HCT116 (cell line): ENCODE results near the gene WSCD2. TPM values are rescaled to one million over a fixed set of nuclear protein-coding genes. Genes with fewer than 3 reads are reported as not detected.

ENCODE experiments used
- ATAC-seq: fragments of 200-7000 bp; cut with Tn5 transposase; 2 replicates; pipeline ENCODE4 v1.9.1; 2020; ENCODE audit warnings: mild to moderate bottlenecking, moderate library complexity
- BruUV-seq: library from RNA; stranded (reverse); fragments of 400-500 nt; replicated peaks from 2 replicates; lab custom pipeline; 2021; lab: Mats Ljungman, UMichigan
- CTCF ChIA-PET: fragments of 300-600 bp; sonication (Branson Sonifier 250); formaldehyde crosslinking; loops from one replicate; lab custom pipeline; 2021; ENCODE audit warnings: antibody characterized with exemption; lab: Charles Lee
- POLR2A ChIA-PET: fragments of 300-600, 350-600 bp; sonication (Branson Sonifier 250); formaldehyde crosslinking; loops from one replicate; lab custom pipeline; 2021; ENCODE audit warnings: antibody characterized with exemption; lab: Charles Lee
- RAD21 ChIA-PET, 2 experiments: fragments of 300-600 bp; sonication (Branson Sonifier 250); formaldehyde crosslinking; loops; one replicate each; lab custom pipeline; 2023; ENCODE audit warnings: low total read pairs in 2 of 2; ENCODE audit not compliant: uncharacterized antibody in 2 of 2, unreplicated experiment in 2 of 2, low non-redundant PET in 1 of 2; lab: Charles Lee
- DNase-seq: peaks from one replicate; pipeline ENCODE4 v3.0.0-alpha.2; 2010; ENCODE audit warnings: low read depth, low spot score
- H2AFZ ChIP-seq: fragments of 200-600 bp; shearing (Covaris generic), sonication (generic); 2 replicates; pipeline ENCODE4 v1.6.1; 2017; ENCODE audit warnings: low read depth, mixed run types, mixed read lengths, antibody characterized with exemption, low read length; ENCODE audit not compliant: poor library complexity, severe bottlenecking
- H3K27ac ChIP-seq: 2 replicates; pipeline ENCODE4 v1.5.1; 2012; ENCODE audit warnings: low read depth, low read length
- H3K27me3 ChIP-seq: fragments of 200-600 bp; sonication (generic); 2 replicates; pipeline ENCODE4 v1.6.1; 2016; ENCODE audit warnings: mixed run types, low read length, mixed read lengths; ENCODE audit not compliant: insufficient read depth
- H3K36me3 ChIP-seq, 2 experiments: fragments of 200-500 bp in 1 of 2; fragments of 200-600 bp in 1 of 2; sonication (Bioruptor generic) in 1 of 2; sonication (generic) in 1 of 2; 2 replicates each; pipeline versions ENCODE4 v1.5.1 to v1.6.1; 2014 to 2016; ENCODE audit warnings: low read length in 2 of 2, inconsistent platforms in 1 of 2, mixed read lengths in 1 of 2, mixed run types in 1 of 2; ENCODE audit not compliant: insufficient read depth in 2 of 2, control insufficient read depth in 1 of 2
- H3K4me1 ChIP-seq, 2 experiments: fragments of 200-600 bp in 1 of 2; sonication (generic) in 1 of 2; 2 replicates each; pipeline versions ENCODE4 v1.5.1 to v1.6.1; 2012 to 2017; ENCODE audit warnings: low read length in 2 of 2, inconsistent platforms in 1 of 2, mild to moderate bottlenecking in 1 of 2, mixed read lengths in 1 of 2, mixed run types in 1 of 2, moderate library complexity in 1 of 2; ENCODE audit not compliant: insufficient read depth in 2 of 2, control insufficient read depth in 1 of 2
- H3K4me2 ChIP-seq: fragments of 200-600 bp; sonication (generic); 2 replicates; pipeline ENCODE4 v1.6.1; 2017; ENCODE audit warnings: mixed run types, low read length, mixed read lengths
- H3K4me3 ChIP-seq, 2 experiments: fragments of 200-600 bp in 1 of 2; sonication (generic) in 1 of 2; replicated peaks in 1 of 2; 2 replicates each; pipeline ENCODE4 v1.5.1; 2011 to 2016; ENCODE audit warnings: low read length in 2 of 2, control low read depth in 1 of 2, low read depth in 1 of 2, mild to moderate bottlenecking in 1 of 2, mixed read lengths in 1 of 2, mixed run types in 1 of 2
- H3K79me2 ChIP-seq: fragments of 200-600 bp; sonication (generic); 2 replicates; pipeline ENCODE4 v1.6.1; 2017; ENCODE audit warnings: mild to moderate bottlenecking, mixed run types, low read length, moderate library complexity, mixed read lengths; ENCODE audit not compliant: insufficient read depth
- H3K9ac ChIP-seq: fragments of 200-600 bp; sonication (generic); 2 replicates; pipeline ENCODE4 v1.6.1; 2016; ENCODE audit warnings: low read length, mixed read lengths
- H3K9me2 ChIP-seq: fragments of 200-600 bp; sonication (generic), shearing (Covaris generic); 2 replicates; pipeline ENCODE4 v1.6.1; 2017; ENCODE audit warnings: mixed run types, mild to moderate bottlenecking, moderate library complexity; ENCODE audit not compliant: insufficient read depth
- H3K9me3 ChIP-seq, 2 experiments: fragments of 200-500 bp in 1 of 2; fragments of 200-600 bp in 1 of 2; sonication (Bioruptor generic) in 1 of 2; sonication (generic) in 1 of 2; 2 replicates each; pipeline ENCODE4 v1.6.1; 2014 to 2017; ENCODE audit warnings: low read length in 2 of 2, mixed read lengths in 2 of 2, inconsistent platforms in 1 of 2, low read depth in 1 of 2, mild to moderate bottlenecking in 1 of 2, mixed run types in 1 of 2, moderate library complexity in 1 of 2; ENCODE audit not compliant: control insufficient read depth in 1 of 2, insufficient read depth in 1 of 2
- H4K20me1 ChIP-seq: fragments of 200-600 bp; sonication (generic), shearing (Covaris generic); 2 replicates; pipeline ENCODE4 v1.6.1; 2017; ENCODE audit warnings: mixed run types, mild to moderate bottlenecking, moderate library complexity; ENCODE audit not compliant: insufficient read depth
- CBX3 ChIP-seq: IDR thresholded peaks from 2 replicates; pipeline ENCODE4 v1.6.1; 2012; ENCODE audit warnings: low read depth
- EGR1 ChIP-seq: IDR thresholded peaks from 2 replicates; pipeline ENCODE4 v1.6.1; 2012; ENCODE audit warnings: low read depth
- ELF1 ChIP-seq: IDR thresholded peaks from 2 replicates; pipeline ENCODE4 v1.6.1; 2012; ENCODE audit warnings: low read depth, borderline replicate concordance
- EZH2 ChIP-seq: fragments of 200-600 bp; sonication (generic); IDR thresholded peaks from 2 replicates; pipeline ENCODE4 v1.6.1; 2017; ENCODE audit warnings: antibody characterized with exemption, mixed run types
- EZH2phosphoT487 ChIP-seq: fragments of 200-600 bp; IDR thresholded peaks from 2 replicates; pipeline ENCODE4 v1.6.1; 2018; ENCODE audit warnings: antibody characterized with exemption, borderline replicate concordance
- FOSL1 ChIP-seq: IDR thresholded peaks from 2 replicates; pipeline ENCODE4 v1.6.1; 2012; ENCODE audit warnings: low read depth
- JUND ChIP-seq: IDR thresholded peaks from 2 replicates; pipeline ENCODE4 v1.6.1; 2012
- POLR2AphosphoS5 ChIP-seq: IDR thresholded peaks from 2 replicates; pipeline ENCODE4 v1.6.1; 2011; ENCODE audit warnings: mild to moderate bottlenecking, low read depth, low read length, moderate library complexity
- REST ChIP-seq: IDR thresholded peaks from 2 replicates; pipeline ENCODE4 v1.6.1; 2012; ENCODE audit warnings: low read depth
- SRF ChIP-seq: IDR thresholded peaks from 2 replicates; pipeline ENCODE4 v1.6.1; 2012; ENCODE audit warnings: low read depth
- TCF7L2 ChIP-seq: IDR thresholded peaks from 2 replicates; pipeline ENCODE4 v1.7.0; 2011; ENCODE audit warnings: borderline replicate concordance, inconsistent platforms; ENCODE audit not compliant: insufficient read depth, insufficient read length; ENCODE audit errors: extremely low read depth
- ZFX ChIP-seq: fragments of 450-650 bp; IDR thresholded peaks from 2 replicates; pipeline ENCODE4 v1.6.1; 2017
- intact Hi-C: fragments of 100-400 bp; cut with micrococcal nuclease; formaldehyde crosslinking; loops from 2 replicates; pipeline ENCODE4 v1.10.0; 2022
- total RNA-seq: library from RNA; stranded (reverse); gene quantifications from one replicate; pipeline ENCODE4 v1.2.1, GENCODE V29; 2021; ENCODE audit not compliant: unreplicated experiment

WSCD2 gene
- total RNA-seq, 1 experiment from 2014 or later, result 0.05 TPM

- H3K36me3 ChIP-seq, result no peaks in the 10 kb centered on the region
- POLR2A ChIA-PET, result no interaction called here
- no peaks in the 10 kb centered on the region for H4K20me1 ChIP-seq
- H3K4me1 ChIP-seq, result no peaks in the 10 kb centered on the region
- H3K27me3 ChIP-seq, result peaks cover 80% of the 10 kb centered on the region
- RAD21 ChIA-PET, result no interaction called here
- TF ChIP-seq EZH2 (no peak), POLR2AphosphoS5 (no peak), ZFX (no peak)
- no TSS peak for BruUV-seq
- H3K9me2 ChIP-seq, result no peaks in the 10 kb centered on the region
- H3K79me2 ChIP-seq, result no peaks in the 10 kb centered on the region
- H3K9me3 ChIP-seq, result no peaks in the 10 kb centered on the region
- CTCF ChIA-PET, result no interaction called here
- no peak overlapping the region for H3K27ac ChIP-seq
- ATAC-seq (no peak), DNase-seq (no peak)
- H3K9ac ChIP-seq, result no peak overlapping the region
- H2AFZ ChIP-seq, result no peak overlapping the region
- no peak overlapping the region for H3K4me2 ChIP-seq
- no peak overlapping the region for H3K4me3 ChIP-seq
- intact Hi-C loops, result no loop called here
Measured at GRCh38 chr12:108152170-108152538, 23.1 kb downstream of the WSCD2 start.

- Histone ChIP-seq H3K27me3 (peaks cover 69% of the 10 kb centered on the region), H3K36me3 (no peaks in the 10 kb centered on the region), H3K27ac (no peak overlapping the region), H3K79me2 (no peaks in the 10 kb centered on the region), H3K9ac (no peak overlapping the region), H3K4me2 (no peak overlapping the region), H2AFZ (no peak overlapping the region), H3K4me3 (no peak overlapping the region), H3K4me1 (no peaks in the 10 kb centered on the region), H3K9me3 (no peaks in the 10 kb centered on the region), H3K9me2 (no peaks in the 10 kb centered on the region), H4K20me1 (no peaks in the 10 kb centered on the region)
- intact Hi-C loops, result no loop called here
- ATAC-seq (no peak), DNase-seq (no peak)
- TF ChIP-seq ELF1, result no peak
- no peak for TF ChIP-seq CBX3
- TF ChIP-seq FOSL1, result no peak
- TF ChIP-seq REST, result no peak
- TF ChIP-seq ZFX, result no peak
- TF ChIP-seq TCF7L2, result no peak
- TF ChIP-seq EZH2phosphoT487, result no peak
- TF ChIP-seq SRF, result no peak
- TF ChIP-seq EGR1, result no peak
- TF ChIP-seq JUND, result no peak
- ChIA-PET RAD21 (no interaction called here), POLR2A (no interaction called here), CTCF (no interaction called here)
- BruUV-seq, result no TSS peak
Measured at GRCh38 chr12:108156717-108157116, 27.6 kb downstream of the WSCD2 start.
